ENCODE results near the gene UVRAG. TPM values are rescaled to one million over a fixed set of nuclear protein-coding genes. Genes with fewer than 3 reads are reported as not detected.

The UVRAG gene
- total RNA-seq, 3 donors from 2014 or later (not counting 1 experiment from before 2014, with no cell fraction given) = 39.9 to 52.5 (median 41.4) TPM

- no peaks in the 10 kb centered on the region for H3K27me3 ChIP-seq (ENCODE audit: control insufficient read depth, insufficient read depth, low read length)
- ATAC-seq = no peak
- H3K27ac ChIP-seq (ENCODE audit: low read length) = no peak overlapping the region
- no peaks in the 10 kb centered on the region for H3K9me3 Mint-ChIP-seq
- intact Hi-C loops (cut with micrococcal nuclease) = no loop called here
- H3K4me3 ChIP-seq (ENCODE audit: low read length) = no peak overlapping the region
- peaks cover 0 to 2% of the 10 kb centered on the region in 2 donors for H3K4me1 Mint-ChIP-seq
- DNase-seq = no peak
- H3K9me3 ChIP-seq (ENCODE audit: control insufficient read depth, insufficient read depth, low read length) = no peaks in the 10 kb centered on the region
- H3K27me3 Mint-ChIP-seq (ENCODE audit: low read depth in 2 of 2) = no peaks in the 10 kb centered on the region
- no peaks in the 10 kb centered on the region for H3K4me1 ChIP-seq (ENCODE audit: control insufficient read depth, insufficient read depth, low read length)
- no peak for TF ChIP-seq CTCF (IDR thresholded peaks at IDR 0.05)
- no peaks in the 10 kb centered on the region for H3K36me3 ChIP-seq (ENCODE audit: control insufficient read depth, insufficient read depth, low read length)
- no peak overlapping the region for H3K27ac Mint-ChIP-seq
- H3K36me3 Mint-ChIP-seq = no peaks in the 10 kb centered on the region
- 69% methylated on average over 7 of the region's 7 CpGs for WGBS (ENCODE audit: insufficient coverage)
- no peak overlapping the region for H3K4me3 Mint-ChIP-seq
Observed at GRCh38 chr11:76190376-76190775, 375.4 kb downstream of the UVRAG start.

Other genes with a start within 250 kb of the UVRAG start
- gene MAP6, start 146.2 kb upstream of the UVRAG start, total RNA-seq = not detected
- gene MOGAT2, start 97.4 kb upstream of the UVRAG start, total RNA-seq = not detected
- 1 to 10 TPM in 1 of 3 donors, under 1 TPM in 2; 0.24 to 2.8 (median 0.75) TPM for gene DGAT2, start 46.4 kb upstream of the UVRAG start, total RNA-seq

All from natural killer cell (primary cell).